ENCODE measurements around the gene CAMK2D. TPM values are rescaled to one million over a fixed set of nuclear protein-coding genes. Genes with fewer than 3 reads are reported as not detected.

Gene CAMK2D
- total RNA-seq, 1 experiment from 2014 or later: 15.4 TPM

DNA sequence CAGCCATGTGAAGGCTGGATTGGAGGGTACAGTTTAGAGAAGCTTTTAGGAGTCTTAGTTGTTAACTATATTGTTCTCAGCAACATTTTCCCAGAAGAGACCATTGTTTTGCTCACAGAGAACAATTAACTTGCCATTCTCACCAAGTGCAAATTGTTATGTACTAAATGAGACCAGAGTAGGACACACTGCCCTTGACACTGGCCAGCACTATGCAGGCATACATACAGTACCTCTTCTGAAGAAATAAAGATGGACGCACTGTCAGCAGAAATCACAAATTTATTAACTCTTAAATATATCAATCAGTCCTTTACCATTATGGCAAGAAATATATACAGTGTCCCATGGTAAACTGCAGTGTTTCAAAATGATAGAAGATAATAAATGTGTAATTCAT lies 309.4 kb downstream of the CAMK2D start:
- no peak overlapping the region for H3K27ac ChIP-seq (ENCODE audit: low read length)
- no peaks in the 10 kb centered on the region for H3K9me2 ChIP-seq (replicated peaks; ENCODE audit: low read length)
- no peaks in the 10 kb centered on the region for H3K4me1 ChIP-seq (ENCODE audit: insufficient read depth, low read length)
- ChIA-PET POLR2A (ENCODE audit: unreplicated experiment) (no interaction called here), CTCF (no interaction called here)
- BruUV-seq (replicated peaks): no TSS peak
- no peak for DNase-seq
- H4K20me1 ChIP-seq (ENCODE audit: low read length): no peaks in the 10 kb centered on the region
- H3K79me2 ChIP-seq (ENCODE audit: low read length): no peaks in the 10 kb centered on the region
- intact Hi-C loops (cut with micrococcal nuclease): no loop called here
- no peak for ATAC-seq
- H2AFZ ChIP-seq (ENCODE audit: low read length): no peak overlapping the region
- TF ChIP-seq EZH2 (IDR thresholded peaks at IDR 0.05; ENCODE audit: low read length, unreplicated experiment): no peak
- TF ChIP-seq, protein P1, sequence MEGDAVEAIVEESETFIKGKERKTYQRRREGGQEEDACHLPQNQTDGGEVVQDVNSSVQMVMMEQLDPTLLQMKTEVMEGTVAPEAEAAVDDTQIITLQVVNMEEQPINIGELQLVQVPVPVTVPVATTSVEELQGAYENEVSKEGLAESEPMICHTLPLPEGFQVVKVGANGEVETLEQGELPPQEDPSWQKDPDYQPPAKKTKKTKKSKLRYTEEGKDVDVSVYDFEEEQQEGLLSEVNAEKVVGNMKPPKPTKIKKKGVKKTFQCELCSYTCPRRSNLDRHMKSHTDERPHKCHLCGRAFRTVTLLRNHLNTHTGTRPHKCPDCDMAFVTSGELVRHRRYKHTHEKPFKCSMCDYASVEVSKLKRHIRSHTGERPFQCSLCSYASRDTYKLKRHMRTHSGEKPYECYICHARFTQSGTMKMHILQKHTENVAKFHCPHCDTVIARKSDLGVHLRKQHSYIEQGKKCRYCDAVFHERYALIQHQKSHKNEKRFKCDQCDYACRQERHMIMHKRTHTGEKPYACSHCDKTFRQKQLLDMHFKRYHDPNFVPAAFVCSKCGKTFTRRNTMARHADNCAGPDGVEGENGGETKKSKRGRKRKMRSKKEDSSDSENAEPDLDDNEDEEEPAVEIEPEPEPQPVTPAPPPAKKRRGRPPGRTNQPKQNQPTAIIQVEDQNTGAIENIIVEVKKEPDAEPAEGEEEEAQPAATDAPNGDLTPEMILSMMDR (conservative IDR thresholded peaks at IDR 0.05; ENCODE audit: low read depth, low read length): no peak
- no peak for TF ChIP-seq EZH2phosphoT487 (IDR thresholded peaks at IDR 0.05; ENCODE audit: borderline replicate concordance, low read length)
- no peak overlapping the region for H3K4me2 ChIP-seq (ENCODE audit: low read length)
- H3K4me3 ChIP-seq (ENCODE audit: low read length): no peak overlapping the region
- H3K36me3 ChIP-seq (ENCODE audit: low read depth, low read length): no peaks in the 10 kb centered on the region
- no peak overlapping the region for H3K9ac ChIP-seq (ENCODE audit: low read length)
- H3F3A ChIP-seq (ENCODE audit: low read length, unreplicated experiment): no peaks in the 10 kb centered on the region
- H3K9me3 ChIP-seq (ENCODE audit: low read length): no peaks in the 10 kb centered on the region
- H3K27me3 ChIP-seq (ENCODE audit: low read length): no peaks in the 10 kb centered on the region

DNA sequence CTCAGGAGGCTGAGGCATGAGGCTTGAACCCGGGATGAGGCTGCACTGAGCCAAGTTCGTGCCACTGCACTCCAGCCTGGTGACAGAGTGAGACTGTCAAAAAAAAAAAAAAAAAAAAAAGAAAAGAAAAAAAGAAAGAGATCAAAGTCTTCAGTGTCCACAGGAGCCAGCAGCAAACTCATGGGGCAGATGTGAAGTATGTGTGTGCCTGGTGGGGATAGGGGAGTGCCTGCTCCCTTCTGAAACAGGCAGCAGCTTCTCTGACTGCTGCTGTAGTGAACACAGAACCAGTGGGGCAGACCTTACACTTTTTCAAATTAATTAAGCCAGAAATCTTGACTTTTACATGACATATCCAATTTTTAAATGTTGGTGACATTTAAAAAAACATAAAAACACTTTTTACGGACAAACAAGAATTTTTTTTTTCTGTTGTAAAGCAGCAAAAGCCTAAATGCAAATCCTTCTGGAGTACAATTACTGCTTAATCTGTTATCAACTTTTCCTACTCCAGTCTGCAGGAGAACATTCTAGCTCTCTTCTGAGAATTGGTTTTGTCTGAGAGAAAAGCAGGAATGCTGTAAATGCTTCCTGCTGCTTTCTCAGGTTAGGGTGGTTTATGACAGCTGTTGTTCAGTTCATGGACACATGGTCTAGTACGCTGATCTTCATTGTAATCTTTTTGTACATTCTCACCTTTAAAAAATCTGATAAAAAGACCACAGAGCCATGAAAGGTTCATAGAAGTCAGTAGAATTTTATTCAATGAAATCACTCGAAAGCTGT lies 311.1 kb downstream of the CAMK2D start:
- no peaks in the 10 kb centered on the region for H3K27me3 ChIP-seq (ENCODE audit: low read length)
- no peak overlapping the region for H3K4me3 ChIP-seq (ENCODE audit: low read length)
- H3K4me2 ChIP-seq (ENCODE audit: low read length): no peak overlapping the region
- ChIA-PET CTCF (no interaction called here), POLR2A (ENCODE audit: unreplicated experiment) (interaction anchor here (0.5 kb wide), 1 partner anchor 60 kb away, joined by 6 read pairs; no protein-coding TSS in a partner anchor)
- H3F3A ChIP-seq (ENCODE audit: low read length, unreplicated experiment): peaks cover 3% of the 10 kb centered on the region
- no peak overlapping the region for H3K9ac ChIP-seq (ENCODE audit: low read length)
- no peaks in the 10 kb centered on the region for H3K36me3 ChIP-seq (ENCODE audit: low read depth, low read length)
- intact Hi-C loops (cut with micrococcal nuclease): no loop called here
- ATAC-seq (no peak), DNase-seq (no peak)
- no peak overlapping the region for H3K27ac ChIP-seq (ENCODE audit: low read length)
- H3K4me1 ChIP-seq (ENCODE audit: insufficient read depth, low read length): peaks cover 14% of the 10 kb centered on the region
- no peaks in the 10 kb centered on the region for H3K9me2 ChIP-seq (replicated peaks; ENCODE audit: low read length)
- no peak overlapping the region for H2AFZ ChIP-seq (ENCODE audit: low read length)
- TF ChIP-seq, protein P1 (conservative IDR thresholded peaks at IDR 0.05; ENCODE audit: low read depth, low read length): no peak
- TF ChIP-seq EZH2phosphoT487 (IDR thresholded peaks at IDR 0.05; ENCODE audit: borderline replicate concordance, low read length): no peak
- TF ChIP-seq EZH2 (IDR thresholded peaks at IDR 0.05; ENCODE audit: low read length, unreplicated experiment): no peak
- no peaks in the 10 kb centered on the region for H3K9me3 ChIP-seq (ENCODE audit: low read length)
- no TSS peak for BruUV-seq (replicated peaks)
- no peaks in the 10 kb centered on the region for H4K20me1 ChIP-seq (ENCODE audit: low read length)
- H3K79me2 ChIP-seq (ENCODE audit: low read length): no peaks in the 10 kb centered on the region

DNA sequence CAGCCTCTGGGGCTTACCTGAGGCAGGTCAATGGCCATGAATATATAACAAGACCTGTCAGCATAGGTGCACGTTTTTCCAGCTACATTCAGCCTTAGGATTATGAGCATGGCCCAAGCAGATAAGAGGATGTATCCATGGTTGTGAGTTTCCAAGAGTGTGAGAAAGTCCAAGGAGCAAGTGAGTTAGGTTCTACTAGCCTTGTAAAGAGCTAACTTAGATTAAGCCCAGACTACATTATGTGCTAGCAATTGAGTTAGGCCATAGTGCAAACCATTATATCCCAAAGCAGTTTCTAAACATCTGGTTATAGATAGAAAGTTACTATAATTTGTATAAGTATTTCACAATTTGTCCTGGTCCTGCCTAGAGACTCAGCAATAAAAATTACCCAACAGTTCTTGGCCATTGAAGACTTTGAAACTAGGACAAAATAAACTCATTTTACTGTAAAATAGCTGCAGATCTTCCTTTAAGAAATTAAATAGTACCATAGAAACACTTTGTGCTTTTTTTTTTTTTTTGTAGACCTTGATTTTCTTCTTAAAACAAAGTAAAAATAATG lies 312.0 kb downstream of the CAMK2D start:
- ChIA-PET CTCF (no interaction called here), POLR2A (ENCODE audit: unreplicated experiment) (no interaction called here)
- H3K27ac ChIP-seq (ENCODE audit: low read length): no peak overlapping the region
- TF ChIP-seq, protein P1 (conservative IDR thresholded peaks at IDR 0.05; ENCODE audit: low read depth, low read length): no peak
- no peak for TF ChIP-seq EZH2 (IDR thresholded peaks at IDR 0.05; ENCODE audit: low read length, unreplicated experiment)
- TF ChIP-seq EZH2phosphoT487 (IDR thresholded peaks at IDR 0.05; ENCODE audit: borderline replicate concordance, low read length): no peak
- no peaks in the 10 kb centered on the region for H3K79me2 ChIP-seq (ENCODE audit: low read length)
- no peak overlapping the region for H3K4me2 ChIP-seq (ENCODE audit: low read length)
- peaks cover 24% of the 10 kb centered on the region for H3K4me1 ChIP-seq (ENCODE audit: insufficient read depth, low read length)
- H3K9me3 ChIP-seq (ENCODE audit: low read length): no peaks in the 10 kb centered on the region
- ATAC-seq (no peak), DNase-seq (no peak)
- no peak overlapping the region for H2AFZ ChIP-seq (ENCODE audit: low read length)
- intact Hi-C loops (cut with micrococcal nuclease): loop anchor here (5.0 to 10.0 kb wide), 2 partner anchors 55 to 313 kb away; partner anchors contain the start of gene CAMK2D
- no peaks in the 10 kb centered on the region for H3K36me3 ChIP-seq (ENCODE audit: low read depth, low read length)
- no peak overlapping the region for H3K4me3 ChIP-seq (ENCODE audit: low read length)
- H4K20me1 ChIP-seq (ENCODE audit: low read length): no peaks in the 10 kb centered on the region
- no peaks in the 10 kb centered on the region for H3K9me2 ChIP-seq (replicated peaks; ENCODE audit: low read length)
- no peak overlapping the region for H3K9ac ChIP-seq (ENCODE audit: low read length)
- no peaks in the 10 kb centered on the region for H3K27me3 ChIP-seq (ENCODE audit: low read length)
- BruUV-seq (replicated peaks): no TSS peak
- H3F3A ChIP-seq (ENCODE audit: low read length, unreplicated experiment): peaks cover 5% of the 10 kb centered on the region
